Esophagus muscularis mucosa (tissue), 3 donors: ENCODE results near the gene PHETA1.
"Not testable (repeated sequence)": the region's sequence is repeated elsewhere in the genome, so short reads cannot be mapped to it uniquely, and the experiment has no call there.

Source experiments
- POLR2A ChIP-seq: fragments of 450-650 bp; IDR thresholded peaks from one replicate; pipeline ENCODE4 v1.6.1; 2017; ENCODE audit warnings: antibody characterized with exemption, moderate library complexity, mild to moderate bottlenecking, low read depth
- TF ChIP-seq, protein P1 (sequence below), 3 experiments: fragments of 200-600 bp in 2 of 3; fragments of 450-650 bp in 1 of 3; sonication (generic) in 2 of 3; IDR thresholded peaks; one replicate each; pipeline ENCODE4 v1.5.1; 2017 to 2019; ENCODE audit warnings: antibody characterized with exemption in 3 of 3, mild to moderate bottlenecking in 2 of 3, moderate library complexity in 1 of 3

DNA sequence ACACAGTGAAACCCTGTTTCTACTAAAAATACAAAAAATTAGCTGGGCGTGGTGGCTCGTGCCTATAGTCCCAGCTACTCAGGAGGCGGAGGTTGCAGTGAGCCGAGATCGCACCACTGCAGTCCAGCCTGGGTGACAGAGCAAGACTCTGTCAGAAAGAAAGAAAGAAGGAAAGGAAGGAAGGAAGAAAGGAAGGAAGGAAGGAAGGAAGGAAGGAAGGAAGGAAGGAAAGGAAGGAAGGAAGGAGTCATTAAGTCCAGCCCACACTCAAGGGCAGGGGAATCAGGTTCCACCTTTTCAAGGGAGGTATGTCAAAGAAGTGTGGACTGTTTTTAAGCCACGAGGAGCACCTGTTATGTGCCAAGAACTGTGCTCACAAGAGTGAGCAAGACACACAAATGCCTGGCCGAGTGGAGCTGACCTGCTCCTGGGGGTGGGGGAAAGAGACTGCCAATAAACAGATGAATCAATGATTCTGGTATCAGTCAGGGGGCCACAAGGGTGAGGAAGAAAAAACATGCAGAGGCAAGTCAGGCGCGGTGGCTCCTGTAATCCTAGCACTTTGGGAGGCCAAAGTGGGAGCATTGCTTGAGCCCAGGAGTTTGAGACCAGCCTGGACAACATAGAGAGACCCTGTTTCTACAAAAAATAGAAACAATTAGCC is 31.0 kb upstream of the PHETA1 start:
- TF ChIP-seq, protein P1, sequence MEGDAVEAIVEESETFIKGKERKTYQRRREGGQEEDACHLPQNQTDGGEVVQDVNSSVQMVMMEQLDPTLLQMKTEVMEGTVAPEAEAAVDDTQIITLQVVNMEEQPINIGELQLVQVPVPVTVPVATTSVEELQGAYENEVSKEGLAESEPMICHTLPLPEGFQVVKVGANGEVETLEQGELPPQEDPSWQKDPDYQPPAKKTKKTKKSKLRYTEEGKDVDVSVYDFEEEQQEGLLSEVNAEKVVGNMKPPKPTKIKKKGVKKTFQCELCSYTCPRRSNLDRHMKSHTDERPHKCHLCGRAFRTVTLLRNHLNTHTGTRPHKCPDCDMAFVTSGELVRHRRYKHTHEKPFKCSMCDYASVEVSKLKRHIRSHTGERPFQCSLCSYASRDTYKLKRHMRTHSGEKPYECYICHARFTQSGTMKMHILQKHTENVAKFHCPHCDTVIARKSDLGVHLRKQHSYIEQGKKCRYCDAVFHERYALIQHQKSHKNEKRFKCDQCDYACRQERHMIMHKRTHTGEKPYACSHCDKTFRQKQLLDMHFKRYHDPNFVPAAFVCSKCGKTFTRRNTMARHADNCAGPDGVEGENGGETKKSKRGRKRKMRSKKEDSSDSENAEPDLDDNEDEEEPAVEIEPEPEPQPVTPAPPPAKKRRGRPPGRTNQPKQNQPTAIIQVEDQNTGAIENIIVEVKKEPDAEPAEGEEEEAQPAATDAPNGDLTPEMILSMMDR (IDR thresholded peaks at IDR 0.05) = not testable (repeated sequence)
- not testable (repeated sequence) for TF ChIP-seq POLR2A
